HepG2 (cell line): ENCODE results near the gene TUBA4B. TPM values are rescaled to one million over a fixed set of nuclear protein-coding genes. Genes with fewer than 3 reads are reported as not detected.

Source experiments
- AKAP8 ChIP-seq: sonication (generic); formaldehyde crosslinking; IDR thresholded peaks from 2 replicates; pipeline ENCODE4 v1.5.1; 2020; ENCODE audit warnings: mild to moderate bottlenecking, missing genetic modification reagents
- FOXA3 ChIP-seq: IDR thresholded peaks from 2 replicates; pipeline ENCODE4 v1.6.1; 2016; ENCODE audit warnings: missing genetic modification reagents, missing compliant biosample characterization
- HES4 ChIP-seq: sonication (generic); formaldehyde crosslinking; IDR thresholded peaks from 2 replicates; pipeline ENCODE4 v1.9.0; 2021; ENCODE audit warnings: mild to moderate bottlenecking, missing genetic modification reagents, borderline replicate concordance
- KLF13 ChIP-seq: sonication (generic); formaldehyde crosslinking; IDR thresholded peaks from 2 replicates; pipeline ENCODE4 v1.4.0; 2020; ENCODE audit warnings: mild to moderate bottlenecking, missing genetic modification reagents
- LBX2 ChIP-seq: sonication (generic); formaldehyde crosslinking; IDR thresholded peaks from 2 replicates; pipeline ENCODE4 v1.5.0; 2020; ENCODE audit warnings: missing genetic modification reagents, mild to moderate bottlenecking, borderline replicate concordance
- MEF2D ChIP-seq: sonication (generic); formaldehyde crosslinking; IDR thresholded peaks from 2 replicates; pipeline ENCODE4 v1.5.1; 2020; ENCODE audit warnings: mild to moderate bottlenecking, missing genetic modification reagents
- MLXIP ChIP-seq: sonication (generic); formaldehyde crosslinking; IDR thresholded peaks from 2 replicates; pipeline ENCODE4 v1.9.0; 2021; ENCODE audit warnings: missing genetic modification reagents, borderline replicate concordance
- PLRG1 ChIP-seq: fragments of 450-650 bp; conservative IDR thresholded peaks from 2 replicates; pipeline ENCODE4 v1.6.1; 2016
- RARG ChIP-seq: sonication (generic); formaldehyde crosslinking; IDR thresholded peaks from 2 replicates; pipeline ENCODE4 v1.4.0; 2020; ENCODE audit warnings: low read depth, mild to moderate bottlenecking, missing genetic modification reagents
- SCMH1 ChIP-seq: sonication (generic); formaldehyde crosslinking; IDR thresholded peaks from 2 replicates; pipeline ENCODE4 v1.9.0; 2021; ENCODE audit warnings: missing genetic modification reagents, mild to moderate bottlenecking, borderline replicate concordance
- SMAD3 ChIP-seq: sonication (generic); formaldehyde crosslinking; IDR thresholded peaks from 2 replicates; pipeline ENCODE4 v1.4.0; 2020; ENCODE audit warnings: missing genetic modification reagents
- SUZ12 ChIP-seq: fragments of 150-350 bp; IDR thresholded peaks from 2 replicates; pipeline ENCODE4 v1.6.1; 2014; ENCODE audit warnings: low read depth, low read length
- TFAP4 ChIP-seq: sonication (generic); IDR thresholded peaks from 2 replicates; pipeline ENCODE4 v1.6.1; 2016; ENCODE audit warnings: low read depth, borderline replicate concordance
- THAP8 ChIP-seq: sonication (generic); formaldehyde crosslinking; IDR thresholded peaks from 2 replicates; pipeline ENCODE4 v1.5.1; 2020; ENCODE audit warnings: missing genetic modification reagents, mild to moderate bottlenecking, borderline replicate concordance
- ZBTB38 ChIP-seq: sonication (generic); formaldehyde crosslinking; IDR thresholded peaks from 2 replicates; pipeline ENCODE4 v1.5.1; 2020; ENCODE audit warnings: mild to moderate bottlenecking, missing genetic modification reagents
- ZBTB7B ChIP-seq: sonication (generic); formaldehyde crosslinking; IDR thresholded peaks from 2 replicates; pipeline ENCODE4 v1.4.0; 2020; ENCODE audit warnings: missing genetic modification reagents
- ZBTB8A ChIP-seq: sonication (generic); formaldehyde crosslinking; IDR thresholded peaks from 2 replicates; pipeline ENCODE4 v1.4.0; 2020; ENCODE audit warnings: mild to moderate bottlenecking, low read depth, missing genetic modification reagents, borderline replicate concordance
- ZIK1 ChIP-seq: sonication (generic); formaldehyde crosslinking; IDR thresholded peaks from 2 replicates; pipeline ENCODE4 v1.5.0; 2020; ENCODE audit warnings: mild to moderate bottlenecking, low read depth, missing genetic modification reagents, borderline replicate concordance
- ZNF337 ChIP-seq: sonication (generic); formaldehyde crosslinking; IDR thresholded peaks from 2 replicates; pipeline ENCODE4 v1.5.1; 2020; ENCODE audit warnings: missing genetic modification reagents, low read depth, mild to moderate bottlenecking, borderline replicate concordance
- ZNF382 ChIP-seq: sonication (generic); formaldehyde crosslinking; IDR thresholded peaks from 2 replicates; pipeline ENCODE4 v1.5.0; 2020; ENCODE audit warnings: missing genetic modification reagents, mild to moderate bottlenecking, borderline replicate concordance
- ZNF563 ChIP-seq: sonication (generic); formaldehyde crosslinking; IDR thresholded peaks from 2 replicates; pipeline ENCODE4 v1.8.0; 2022; ENCODE audit warnings: mild to moderate bottlenecking, moderate library complexity, missing genetic modification reagents
- ZNF597 ChIP-seq: sonication (generic); formaldehyde crosslinking; IDR thresholded peaks from 2 replicates; pipeline ENCODE4 v1.5.0; 2020; ENCODE audit warnings: missing genetic modification reagents
- ZNF615 ChIP-seq: sonication (generic); formaldehyde crosslinking; IDR thresholded peaks from 2 replicates; pipeline ENCODE4 v1.5.0; 2020; ENCODE audit warnings: mild to moderate bottlenecking, missing genetic modification reagents, borderline replicate concordance
- polyA plus RNA-seq, 8 experiments: library from polyadenylated mRNA; depleted of rRNA in 3 of 8; stranded (reverse) in 7 of 8; unstranded in 1 of 8; fragments of >200 nt; fragmentation: Illumina TruSeq in 4 of 8; extraction: Trizol in 4 of 8; gene quantifications; 2 replicates each; pipeline versions ENCODE4 v1.2.1 to v1.2.3, GENCODE V29; 2011 to 2016; ENCODE audit warnings: low read depth in 4 of 8, missing spikeins in 1 of 8, mixed read lengths in 1 of 8; ENCODE audit not compliant: insufficient read depth in 1 of 8
- total RNA-seq, 5 experiments: library from RNA; depleted of rRNA; stranded (reverse); fragments of >200 nt; fragmentation: Illumina TruSeq; extraction: Trizol; gene quantifications; 2 replicates each; pipeline ENCODE4 v1.2.3, GENCODE V29; 2016; ENCODE audit warnings: low read depth in 1 of 5

Gene TUBA4B
- total and polyA plus RNA-seq, 2 of the 13 experiments (the other 11 are each of a cell fraction or from before 2014, with no cell fraction given) = 0.18 to 0.22 TPM

- TF ChIP-seq LBX2 (CRISPR knock-in tag) = no peak
- TF ChIP-seq THAP8 = no peak; the same call in 1 of the 2 replicates
- no peak for TF ChIP-seq ZBTB8A
- TF ChIP-seq ZBTB7B (CRISPR knock-in tag) = peak; percentile 73
- TF ChIP-seq ZNF615 (CRISPR knock-in tag) = no peak
- no peak for TF ChIP-seq ZNF337 (CRISPR knock-in tag)
- TF ChIP-seq ZNF563 (CRISPR knock-in tag) = peak; percentile 95
- TF ChIP-seq MEF2D (CRISPR knock-in tag) = peak; percentile 63; the same call in 1 of the 2 replicates
- no peak for TF ChIP-seq ZNF597
- TF ChIP-seq ZNF382 = no peak
- no peak for TF ChIP-seq SCMH1 (CRISPR knock-in tag)
- no peak for TF ChIP-seq MLXIP (CRISPR knock-in tag)
- peak; percentile 71 for TF ChIP-seq TFAP4
- TF ChIP-seq ZBTB38 (CRISPR knock-in tag) = peak; percentile 94
- peak; percentile 89; the same call in 1 of the 2 replicates for TF ChIP-seq SMAD3 (CRISPR knock-in tag)
- TF ChIP-seq PLRG1 = no peak
- peak; percentile 44; the same call in 1 of the 2 replicates for TF ChIP-seq HES4
- TF ChIP-seq SUZ12 = no peak
- no peak for TF ChIP-seq KLF13 (CRISPR knock-in tag)
- no peak for TF ChIP-seq RARG (CRISPR knock-in tag)
- TF ChIP-seq FOXA3 (CRISPR knock-in tag) = peak; percentile 74
- peak; percentile 76; the same call in 1 of the 2 replicates for TF ChIP-seq AKAP8 (CRISPR knock-in tag)
- peak; percentile 69; the same call in 1 of the 2 replicates for TF ChIP-seq ZIK1 (CRISPR knock-in tag)
Observed at GRCh38 chr2:219294356-219295351, 41.6 kb downstream of the TUBA4B start (continued).
